Naive thymus-derived CD4-positive, alpha-beta T cell (primary cell): ENCODE results near the gene EDIL3. TPM values are rescaled to one million over a fixed set of nuclear protein-coding genes. Genes with fewer than 3 reads are reported as not detected.

ENCODE experiments used
- ATAC-seq: fragments of 150-1000 bp; cut with Tn5 transposase; 2 replicates; pipeline ENCODE4 v1.10.0; 2021; ENCODE audit warnings: mild to moderate bottlenecking, moderate library complexity
- CTCF ChIA-PET: fragments of 350-600 bp; sonication (Branson Sonifier 250); formaldehyde crosslinking; loops from one replicate; lab custom pipeline; 2021; ENCODE audit warnings: antibody characterized with exemption; lab: Charles Lee
- POLR2A ChIA-PET: fragments of 350-600 bp; sonication (Branson Sonifier 250); formaldehyde crosslinking; loops from one replicate; lab custom pipeline; 2021; ENCODE audit warnings: antibody characterized with exemption, inconsistent platforms; lab: Charles Lee
- DNase-seq, 9 donors: peaks; one replicate each; pipeline versions ENCODE4 v3.0.0 to v3.0.0-alpha.2; 2020 to 2022; ENCODE audit warnings: mixed read lengths in 1 of 9
- H3K27ac ChIP-seq: one replicate; pipeline ENCODE4 v1.7.0; 2013; ENCODE audit warnings: mild to moderate bottlenecking, low read depth, low read length, moderate library complexity
- H3K27me3 ChIP-seq, 2 donors: one replicate each; pipeline ENCODE4 v1.7.0; 2013; ENCODE audit warnings: low read length in 2 of 2, mild to moderate bottlenecking in 2 of 2, moderate library complexity in 2 of 2; ENCODE audit not compliant: control insufficient read depth in 2 of 2, insufficient read depth in 2 of 2
- H3K36me3 ChIP-seq, 3 experiments: 1 replicate in 2 of 3; 2 replicates in 1 of 3; pipeline ENCODE4 v1.7.0; 2013; ENCODE audit warnings: low read length in 3 of 3, mild to moderate bottlenecking in 3 of 3, moderate library complexity in 1 of 3; ENCODE audit not compliant: insufficient read depth in 3 of 3, control insufficient read depth in 2 of 3
- H3K4me1 ChIP-seq, 2 donors: one replicate each; pipeline ENCODE4 v1.7.0; 2013; ENCODE audit warnings: low read length in 2 of 2, mild to moderate bottlenecking in 2 of 2, moderate library complexity in 1 of 2; ENCODE audit not compliant: control insufficient read depth in 2 of 2, insufficient read depth in 2 of 2
- H3K4me3 ChIP-seq: 2 replicates; pipeline ENCODE4 v1.7.0; 2013; ENCODE audit warnings: mild to moderate bottlenecking, low read length
- H3K9me3 ChIP-seq, 3 experiments: 1 replicate in 2 of 3; 2 replicates in 1 of 3; pipeline ENCODE4 v1.7.0; 2013; ENCODE audit warnings: low read length in 3 of 3; ENCODE audit not compliant: control insufficient read depth in 2 of 3
- H3K27ac Mint-ChIP-seq, 9 donors: one replicate each; pipeline ENCODE4 v1.8.0; 2020 to 2022; ENCODE audit warnings: mixed read lengths in 9 of 9, mild to moderate bottlenecking in 8 of 9, moderate library complexity in 5 of 9, inconsistent platforms in 2 of 9
- H3K27me3 Mint-ChIP-seq, 5 donors: one replicate each; pipeline ENCODE4 v1.8.0; 2021 to 2022; ENCODE audit warnings: mixed read lengths in 5 of 5, mild to moderate bottlenecking in 1 of 5
- H3K36me3 Mint-ChIP-seq, 5 donors: one replicate each; pipeline ENCODE4 v1.8.0; 2020 to 2022; ENCODE audit warnings: mixed read lengths in 5 of 5, mild to moderate bottlenecking in 3 of 5, inconsistent platforms in 1 of 5
- H3K4me1 Mint-ChIP-seq, 7 donors: one replicate each; pipeline ENCODE4 v1.8.0; 2020 to 2022; ENCODE audit warnings: mixed read lengths in 7 of 7, mild to moderate bottlenecking in 3 of 7, inconsistent platforms in 1 of 7
- H3K4me3 Mint-ChIP-seq, 10 donors: one replicate each; pipeline ENCODE4 v1.8.0; 2020 to 2022; ENCODE audit warnings: mild to moderate bottlenecking in 10 of 10, mixed read lengths in 10 of 10, moderate library complexity in 6 of 10, inconsistent platforms in 2 of 10
- H3K9me3 Mint-ChIP-seq, 11 donors: one replicate each; pipeline ENCODE4 v1.8.0; 2020 to 2022; ENCODE audit warnings: mixed read lengths in 11 of 11, mild to moderate bottlenecking in 4 of 11, inconsistent platforms in 1 of 11, moderate library complexity in 1 of 11
- intact Hi-C, 2 donors: fragments of 100-400 bp; cut with micrococcal nuclease; formaldehyde crosslinking; loops; one replicate each; pipeline ENCODE4 v1.15.1; 2023
- polyA plus RNA-seq, 2 donors: library from polyadenylated mRNA; unstranded; fragments of 300-500 nt; fragmentation: Illumina TruSeq; gene quantifications; one replicate each; pipeline ENCODE4 v1.2.3, GENCODE V29; 2021
- total RNA-seq, 6 experiments: library from RNA in 5 of 6; stranded (reverse) in 5 of 6; gene quantifications; 1 replicate in 5 of 6; 2 replicates in 1 of 6; pipeline ENCODE4 v1.2.3 and lab custom pipeline; 2021 to 2026

EDIL3 gene
- total and polyA plus RNA-seq, 7 experiments from 2014 or later, result not detected

DNA sequence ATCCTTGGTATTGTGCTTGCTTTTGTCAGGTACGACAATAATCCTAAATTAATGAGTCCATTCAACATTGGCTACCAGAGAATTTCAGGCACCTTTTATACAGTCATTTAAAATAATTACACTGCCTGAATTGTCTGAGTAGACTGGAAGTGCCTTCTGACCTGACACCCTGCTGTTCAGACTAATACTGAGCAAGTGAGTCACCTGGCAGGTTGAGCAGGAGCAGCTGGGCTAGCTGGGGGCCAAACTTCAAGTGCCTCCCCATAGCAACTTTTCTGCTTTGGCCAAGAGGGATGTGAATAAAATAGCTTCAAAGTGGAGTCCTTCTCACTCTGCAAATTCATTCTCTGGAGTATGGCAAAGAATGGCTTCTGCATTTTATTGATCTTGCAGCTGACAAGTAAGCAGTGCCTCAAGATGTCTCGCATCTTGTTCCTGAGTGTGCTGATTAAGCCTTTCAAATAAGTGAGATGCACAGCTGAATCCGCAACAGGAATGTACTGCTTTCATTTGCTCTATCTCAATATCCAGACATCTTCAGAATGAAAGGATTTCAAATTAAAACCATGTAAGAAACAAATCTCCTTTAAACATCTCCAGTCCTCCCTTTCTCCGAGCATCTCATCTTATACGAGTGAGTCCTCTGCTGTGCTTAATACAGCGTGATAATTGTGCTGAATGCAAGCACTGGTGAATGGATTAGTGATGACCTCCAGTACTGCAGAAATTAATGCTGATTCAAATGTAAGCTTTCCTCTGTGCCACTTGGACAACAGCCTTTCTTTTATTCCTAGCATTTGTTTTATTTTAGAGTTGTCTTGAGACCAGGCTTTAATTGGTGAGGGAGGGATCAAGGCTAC lies 271.2 kb downstream of the EDIL3 start:
- Mint-ChIP-seq H3K36me3 (no peaks in the 10 kb centered on the region), H3K27ac (no peak overlapping the region)
- POLR2A ChIA-PET, result no interaction called here

GRCh38 chr5:84092738-84093137 lies 291.9 kb downstream of the EDIL3 start:
- CTCF ChIA-PET, result no interaction called here
- no peak for DNase-seq
- POLR2A ChIA-PET, result no interaction called here
- no peaks in the 10 kb centered on the region for H3K27me3 Mint-ChIP-seq
- Histone ChIP-seq H3K9me3 (peaks cover 0 to 5% (median 0%) of the 10 kb centered on the region in 3 experiments), H3K27me3 (no peaks in the 10 kb centered on the region), H3K36me3 (no peaks in the 10 kb centered on the region), H3K27ac (no peak overlapping the region), H3K4me1 (no peaks in the 10 kb centered on the region), H3K4me3 (no peak overlapping the region)
- no peaks in the 10 kb centered on the region for H3K4me1 Mint-ChIP-seq
- H3K36me3 Mint-ChIP-seq, result no peaks in the 10 kb centered on the region
- ATAC-seq, result no peak
- no peak overlapping the region for H3K27ac Mint-ChIP-seq
- intact Hi-C loops, result no loop called here
- peaks cover 0 to 19% (median 6%) of the 10 kb centered on the region in 11 donors for H3K9me3 Mint-ChIP-seq
- H3K4me3 Mint-ChIP-seq, result no peak overlapping the region

More for the DNA sequence above, 271.2 kb downstream of the EDIL3 start:
- DNase-seq (no peak), ATAC-seq (no peak)
- Mint-ChIP-seq H3K9me3 (peaks cover 0 to 12% (median 0%) of the 10 kb centered on the region in 11 donors), H3K27me3 (no peaks in the 10 kb centered on the region), H3K4me1 (no peaks in the 10 kb centered on the region), H3K4me3 (no peak overlapping the region)
- Histone ChIP-seq H3K36me3 (no peaks in the 10 kb centered on the region), H3K4me3 (no peak overlapping the region), H3K4me1 (no peaks in the 10 kb centered on the region), H3K27ac (no peak overlapping the region), H3K9me3 (no peaks in the 10 kb centered on the region), H3K27me3 (no peaks in the 10 kb centered on the region)
- CTCF ChIA-PET, result no interaction called here
- intact Hi-C loops, result no loop called here

DNA sequence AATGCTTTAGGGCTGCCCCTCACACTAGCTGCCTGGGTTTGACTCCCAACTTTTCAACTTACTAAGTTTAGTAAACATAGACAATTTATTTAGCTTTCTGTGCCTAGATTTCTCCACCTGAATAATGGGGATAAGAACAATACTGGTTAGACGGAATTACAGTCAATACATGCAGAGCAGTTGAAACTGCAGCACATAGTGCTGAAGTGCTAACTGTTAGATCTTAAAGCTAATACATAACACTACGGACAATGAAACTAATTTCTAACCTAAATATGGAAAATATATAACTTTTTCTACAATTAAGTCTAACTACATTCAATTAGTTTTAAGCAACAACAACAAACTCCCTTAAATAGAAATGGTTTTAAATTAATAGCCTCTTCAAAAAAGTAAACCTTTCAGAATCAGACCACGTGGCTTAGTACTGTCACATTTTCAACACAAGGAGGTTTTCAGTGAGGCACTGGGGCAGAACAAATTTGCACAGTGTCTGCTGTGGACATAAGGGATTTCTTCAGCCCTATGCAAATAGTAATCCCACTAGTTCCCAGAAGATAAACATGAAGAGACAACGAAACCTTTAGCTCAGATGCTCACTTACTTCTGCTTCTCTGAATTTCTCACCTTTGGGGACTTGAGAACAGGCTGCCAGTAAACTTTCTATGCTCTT lies 293.4 kb downstream of the EDIL3 start:
- no peaks in the 10 kb centered on the region for H3K27me3 Mint-ChIP-seq
- ATAC-seq, result no peak
- intact Hi-C loops, result no loop called here

DNA sequence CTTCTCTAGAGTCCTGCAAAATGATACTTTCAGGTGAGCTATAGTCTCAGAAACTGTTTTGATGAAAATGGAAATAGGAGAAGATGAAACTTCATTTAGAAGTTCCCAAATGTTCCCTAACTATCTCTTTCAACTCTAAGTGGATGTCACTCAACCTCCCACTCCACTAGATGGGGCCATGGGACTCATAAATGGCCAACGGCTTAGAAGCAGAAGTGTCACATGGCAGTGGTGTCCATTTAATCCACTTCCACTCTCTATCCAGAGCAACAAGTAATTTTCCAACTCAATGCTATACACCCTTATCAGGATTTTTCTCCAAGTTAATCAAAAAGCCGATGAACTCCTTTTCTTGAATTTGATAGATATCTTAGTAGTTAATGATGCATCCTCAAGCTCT lies 295.7 kb downstream of the EDIL3 start:
- Mint-ChIP-seq H3K27me3 (no peaks in the 10 kb centered on the region), H3K27ac (no peak overlapping the region), H3K4me1 (no peaks in the 10 kb centered on the region), H3K9me3 (peaks cover 0 to 8% (median 3%) of the 10 kb centered on the region in 11 donors), H3K4me3 (no peak overlapping the region), H3K36me3 (no peaks in the 10 kb centered on the region)
- POLR2A ChIA-PET, result no interaction called here
- Histone ChIP-seq H3K9me3 (no peaks in the 10 kb centered on the region), H3K36me3 (no peaks in the 10 kb centered on the region), H3K27me3 (no peaks in the 10 kb centered on the region), H3K27ac (no peak overlapping the region), H3K4me1 (no peaks in the 10 kb centered on the region), H3K4me3 (no peak overlapping the region)
- no peak for ATAC-seq
- CTCF ChIA-PET, result no interaction called here
- intact Hi-C loops, result no loop called here
- no peak for DNase-seq

More for the DNA sequence above, 293.4 kb downstream of the EDIL3 start:
- Histone ChIP-seq H3K27ac (no peak overlapping the region), H3K4me3 (no peak overlapping the region), H3K36me3 (no peaks in the 10 kb centered on the region), H3K27me3 (no peaks in the 10 kb centered on the region), H3K9me3 (peaks cover 0 to 5% (median 0%) of the 10 kb centered on the region in 3 experiments), H3K4me1 (no peaks in the 10 kb centered on the region)
- no peak for DNase-seq
- POLR2A ChIA-PET, result no interaction called here
- Mint-ChIP-seq H3K4me3 (no peak overlapping the region), H3K27ac (no peak overlapping the region), H3K36me3 (no peaks in the 10 kb centered on the region), H3K4me1 (no peaks in the 10 kb centered on the region), H3K9me3 (peaks cover 0 to 11% (median 3%) of the 10 kb centered on the region in 11 donors)
- CTCF ChIA-PET, result no interaction called here

DNA sequence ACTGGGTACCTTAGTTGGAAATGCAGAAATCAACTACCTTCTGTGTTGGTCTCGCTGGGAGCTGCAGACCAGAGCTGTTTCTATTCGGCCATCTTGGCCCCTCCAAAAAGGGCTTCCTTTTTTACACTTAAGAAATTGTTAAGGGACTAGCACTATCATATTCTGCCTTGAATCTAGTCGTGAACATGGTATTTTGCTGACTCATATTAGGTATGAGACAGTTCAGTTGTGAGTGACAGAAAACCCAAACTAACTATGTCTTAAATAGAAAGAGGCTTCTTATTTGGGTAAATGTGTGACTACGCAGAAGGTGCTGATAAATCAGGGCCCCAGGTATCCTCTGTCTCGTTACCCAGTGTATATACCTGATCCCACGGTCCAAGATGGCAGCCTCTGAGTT lies 298.2 kb downstream of the EDIL3 start:
- Mint-ChIP-seq H3K36me3 (no peaks in the 10 kb centered on the region), H3K4me3 (no peak overlapping the region), H3K4me1 (no peaks in the 10 kb centered on the region), H3K9me3 (peaks cover 0 to 4% (median 0%) of the 10 kb centered on the region in 11 donors), H3K27ac (no peak overlapping the region), H3K27me3 (no peaks in the 10 kb centered on the region)
- ATAC-seq (no peak), DNase-seq (no peak)
- intact Hi-C loops, result no loop called here
- Histone ChIP-seq H3K27ac (no peak overlapping the region), H3K4me3 (no peak overlapping the region), H3K9me3 (no peaks in the 10 kb centered on the region), H3K27me3 (no peaks in the 10 kb centered on the region), H3K4me1 (no peaks in the 10 kb centered on the region), H3K36me3 (no peaks in the 10 kb centered on the region)
- POLR2A ChIA-PET, result no interaction called here
- CTCF ChIA-PET, result no interaction called here

DNA sequence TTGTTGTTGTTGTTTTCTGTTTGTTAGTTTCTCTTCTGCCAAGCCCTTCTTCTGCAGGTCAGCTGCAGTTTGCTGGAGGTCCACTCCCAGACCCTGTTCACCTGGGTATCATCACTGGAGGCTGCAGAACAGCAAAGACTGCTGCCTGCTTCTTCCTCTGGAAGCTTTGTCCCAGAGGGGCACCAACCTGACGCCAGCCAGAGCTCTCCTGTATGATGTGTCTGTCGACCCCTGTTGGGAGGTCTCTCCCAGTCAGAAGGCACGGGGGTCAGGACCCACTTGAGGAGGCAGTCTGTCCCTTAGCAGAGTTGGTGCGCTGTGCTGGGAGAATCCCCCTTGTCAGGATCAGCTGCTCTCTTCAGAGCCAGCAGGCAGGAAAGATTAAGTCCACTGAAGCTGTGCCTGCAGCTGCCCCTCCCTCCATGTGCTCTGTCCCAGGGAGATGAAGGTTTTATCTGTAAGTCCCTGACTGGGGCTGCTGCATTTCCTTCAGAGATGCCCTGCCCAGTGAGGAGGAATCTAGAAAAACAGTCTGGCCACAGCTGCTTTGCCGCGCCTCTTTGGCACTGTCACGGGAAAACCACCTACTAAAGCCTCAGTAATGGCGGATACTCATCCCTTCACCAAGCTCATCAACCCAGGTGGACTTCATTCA lies 299.2 kb downstream of the EDIL3 start:
- no peaks in the 10 kb centered on the region for H3K9me3 ChIP-seq
- DNase-seq (no peak), ATAC-seq (no peak)
- Mint-ChIP-seq H3K27me3 (no peaks in the 10 kb centered on the region), H3K4me3 (no peak overlapping the region), H3K9me3 (peaks cover 0 to 5% (median 0%) of the 10 kb centered on the region in 11 donors), H3K4me1 (no peaks in the 10 kb centered on the region), H3K27ac (no peak overlapping the region), H3K36me3 (no peaks in the 10 kb centered on the region)
- intact Hi-C loops, result no loop called here
- ChIA-PET CTCF (no interaction called here), POLR2A (no interaction called here)
- no peak overlapping the region for H3K27ac ChIP-seq
- H3K4me1 ChIP-seq, result no peaks in the 10 kb centered on the region
- no peaks in the 10 kb centered on the region for H3K27me3 ChIP-seq
- no peak overlapping the region for H3K4me3 ChIP-seq
- H3K36me3 ChIP-seq, result no peaks in the 10 kb centered on the region
